Esophagus muscularis mucosa (tissue), 4 donors: ENCODE results near the gene TMEM9. TPM values are rescaled to one million over a fixed set of nuclear protein-coding genes. Genes with fewer than 3 reads are reported as not detected.

Experiments
- DNase-seq: peaks from one replicate; pipeline ENCODE4 v3.0.0-alpha.2; 2017; ENCODE audit errors: extremely low spot score
- H3K27ac ChIP-seq, 4 donors: fragments of 200-600 bp; sonication (generic); replicated peaks in 1 of 4; 1 replicate in 3 of 4; 2 replicates in 1 of 4; pipeline ENCODE4 v1.5.1; 2016 to 2019; ENCODE audit warnings: mild to moderate bottlenecking in 1 of 4
- H3K27me3 ChIP-seq, 4 donors: fragments of 200-600 bp; sonication (generic); one replicate each; pipeline versions ENCODE4 v1.5.1 to v1.6.0; 2016 to 2019
- H3K36me3 ChIP-seq, 4 donors: fragments of 200-600 bp; sonication (generic); one replicate each; pipeline ENCODE4 v1.5.1; 2016 to 2019
- H3K4me1 ChIP-seq, 4 donors: fragments of 200-600 bp; sonication (generic); one replicate each; pipeline ENCODE4 v1.5.1; 2016 to 2019
- H3K4me3 ChIP-seq, 4 donors: fragments of 200-600 bp; sonication (generic); 1 replicate in 2 of 4; 2 replicates in 2 of 4; pipeline ENCODE4 v1.5.1; 2016 to 2019; ENCODE audit warnings: mild to moderate bottlenecking in 4 of 4, moderate library complexity in 1 of 4
- H3K9me3 ChIP-seq, 4 donors: fragments of 200-600 bp; sonication (generic); 1 replicate in 3 of 4; 2 replicates in 1 of 4; pipeline ENCODE4 v1.5.1; 2016 to 2019
- EP300 ChIP-seq: sonication (generic); formaldehyde crosslinking; IDR thresholded peaks from one replicate; pipeline ENCODE4 v1.6.1; 2017; ENCODE audit warnings: antibody characterized with exemption
- POLR2A ChIP-seq: fragments of 450-650 bp; IDR thresholded peaks from one replicate; pipeline ENCODE4 v1.6.1; 2017; ENCODE audit warnings: antibody characterized with exemption, moderate library complexity, mild to moderate bottlenecking, low read depth
- POLR2AphosphoS5 ChIP-seq, 2 donors: sonication (generic); formaldehyde crosslinking; IDR thresholded peaks; one replicate each; pipeline ENCODE4 v1.6.1; 2017; ENCODE audit warnings: antibody characterized with exemption in 2 of 2
- WGBS: methylation state at CpG from one replicate; pipeline ENCODE4 v1.1.5; 2018; 5-methylcytosine and 5-hydroxymethylcytosine counted together
- intact Hi-C: fragments of 100-400 bp; cut with DNase I; formaldehyde crosslinking; loops from one replicate; pipeline ENCODE4 v1.15.1; 2023
- total RNA-seq, 4 donors: library from RNA; depleted of rRNA; stranded (reverse); fragments of >200 nt; gene quantifications; one replicate each; pipeline versions ENCODE4 v1.1.0 to v1.2.1, GENCODE V29; 2016
- TF ChIP-seq, protein P1 (sequence below), 3 experiments: fragments of 200-600 bp in 2 of 3; fragments of 450-650 bp in 1 of 3; sonication (generic) in 2 of 3; IDR thresholded peaks; one replicate each; pipeline ENCODE4 v1.5.1; 2017 to 2019; ENCODE audit warnings: antibody characterized with exemption in 3 of 3, mild to moderate bottlenecking in 2 of 3, moderate library complexity in 1 of 3

TMEM9 gene
- total RNA-seq, 4 donors from 2014 or later: 40.1 to 56.1 (median 49.5) TPM

DNA sequence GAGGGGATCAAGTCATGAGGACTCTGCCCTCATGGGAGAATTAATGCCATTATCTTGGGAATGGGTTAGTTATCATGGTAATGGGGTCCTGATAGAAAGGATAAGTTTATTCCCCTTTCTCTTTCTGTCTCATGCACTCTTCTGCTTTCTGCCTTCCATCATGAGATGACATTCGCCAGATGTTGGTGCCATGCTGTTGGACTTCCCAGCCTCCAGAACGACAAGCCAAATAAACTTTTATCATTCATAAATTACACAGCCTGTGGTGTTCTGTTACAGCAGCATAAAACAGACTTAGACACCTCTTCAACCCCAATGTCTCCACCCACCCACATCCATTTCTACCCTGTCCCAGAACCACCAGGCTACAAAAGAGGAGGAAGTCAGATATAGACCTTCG, 24.4 kb upstream of the TMEM9 start:
- Histone ChIP-seq H3K27ac (no peak overlapping the region), H3K4me3 (no peak overlapping the region), H3K36me3 (no peaks in the 10 kb centered on the region), H3K27me3 (no peaks in the 10 kb centered on the region), H3K4me1 (no peaks in the 10 kb centered on the region), H3K9me3 (no peaks in the 10 kb centered on the region)
- WGBS: 43% methylated on average over 3 of the region's 3 CpGs
- intact Hi-C loops: no loop called here
- no peak for DNase-seq
- TF ChIP-seq EP300 (no peak), POLR2A (no peak), POLR2AphosphoS5 (IDR thresholded peaks at IDR 0.05) (no peak)
- TF ChIP-seq, protein P1, sequence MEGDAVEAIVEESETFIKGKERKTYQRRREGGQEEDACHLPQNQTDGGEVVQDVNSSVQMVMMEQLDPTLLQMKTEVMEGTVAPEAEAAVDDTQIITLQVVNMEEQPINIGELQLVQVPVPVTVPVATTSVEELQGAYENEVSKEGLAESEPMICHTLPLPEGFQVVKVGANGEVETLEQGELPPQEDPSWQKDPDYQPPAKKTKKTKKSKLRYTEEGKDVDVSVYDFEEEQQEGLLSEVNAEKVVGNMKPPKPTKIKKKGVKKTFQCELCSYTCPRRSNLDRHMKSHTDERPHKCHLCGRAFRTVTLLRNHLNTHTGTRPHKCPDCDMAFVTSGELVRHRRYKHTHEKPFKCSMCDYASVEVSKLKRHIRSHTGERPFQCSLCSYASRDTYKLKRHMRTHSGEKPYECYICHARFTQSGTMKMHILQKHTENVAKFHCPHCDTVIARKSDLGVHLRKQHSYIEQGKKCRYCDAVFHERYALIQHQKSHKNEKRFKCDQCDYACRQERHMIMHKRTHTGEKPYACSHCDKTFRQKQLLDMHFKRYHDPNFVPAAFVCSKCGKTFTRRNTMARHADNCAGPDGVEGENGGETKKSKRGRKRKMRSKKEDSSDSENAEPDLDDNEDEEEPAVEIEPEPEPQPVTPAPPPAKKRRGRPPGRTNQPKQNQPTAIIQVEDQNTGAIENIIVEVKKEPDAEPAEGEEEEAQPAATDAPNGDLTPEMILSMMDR (IDR thresholded peaks at IDR 0.05): no peak

DNA sequence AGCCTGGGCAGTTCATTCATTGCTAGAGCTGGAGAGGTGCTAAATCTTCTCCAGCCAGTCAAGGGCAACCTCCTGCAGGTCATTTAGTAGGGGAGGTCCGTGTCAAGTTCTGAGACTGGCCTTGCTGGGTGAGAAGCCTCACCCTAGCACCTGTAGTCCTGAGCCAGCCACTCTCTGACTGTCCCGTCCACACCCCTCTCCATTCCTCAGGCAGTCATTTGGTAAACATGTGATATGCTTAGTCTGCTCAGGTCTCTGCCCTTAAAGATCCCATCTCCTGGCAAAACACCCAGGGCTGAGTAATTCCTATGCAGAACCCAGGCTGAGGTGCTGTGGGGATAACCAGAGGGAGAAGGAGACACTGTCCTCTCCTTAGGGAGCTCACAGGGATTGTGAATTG, 22.7 kb upstream of the TMEM9 start:
- no peak for DNase-seq
- 88% methylated on average over 2 of the region's 2 CpGs for WGBS
- Histone ChIP-seq H3K27me3 (no peaks in the 10 kb centered on the region), H3K4me1 (no peaks in the 10 kb centered on the region), H3K27ac (no peak overlapping the region), H3K4me3 (no peak overlapping the region), H3K36me3 (no peaks in the 10 kb centered on the region), H3K9me3 (no peaks in the 10 kb centered on the region)
- intact Hi-C loops: no loop called here
- no peak for TF ChIP-seq POLR2A
- TF ChIP-seq POLR2AphosphoS5 (IDR thresholded peaks at IDR 0.05): no peak
- TF ChIP-seq, protein P1 (IDR thresholded peaks at IDR 0.05): no peak
- TF ChIP-seq EP300: no peak

DNA sequence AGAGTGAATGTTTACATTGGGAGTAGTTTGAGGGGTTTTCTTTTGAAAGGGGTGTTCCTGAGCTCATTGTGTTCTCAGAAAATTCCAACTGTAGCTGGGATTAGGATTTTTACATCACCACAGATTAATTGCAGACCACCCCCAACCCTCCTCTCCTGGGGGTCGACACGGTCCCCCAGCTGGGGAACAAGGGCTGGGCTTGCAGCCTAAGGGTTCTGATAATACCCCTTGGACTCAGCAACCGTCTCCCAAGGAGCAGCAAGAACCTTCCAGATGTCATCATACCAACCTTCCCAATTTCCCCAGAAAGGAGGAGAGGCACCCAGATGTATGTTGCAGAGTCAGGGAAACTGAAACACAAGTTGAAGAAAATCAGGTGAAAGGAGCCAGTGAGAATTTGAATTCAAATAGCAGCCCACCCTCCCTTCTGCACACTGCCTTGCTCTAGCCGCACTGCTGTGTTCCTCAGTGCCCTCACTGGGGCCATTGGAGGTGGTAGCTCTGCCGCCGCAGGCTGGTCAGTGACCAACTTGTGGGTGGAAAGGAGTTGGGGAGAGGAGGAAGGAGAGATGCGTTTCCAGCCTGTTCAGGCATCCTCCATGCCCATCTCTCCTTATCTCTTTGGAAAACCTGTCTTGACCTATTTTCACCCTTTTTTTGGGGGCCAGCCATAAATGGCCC, 21.7 kb upstream of the TMEM9 start:
- H3K27me3 ChIP-seq: no peaks in the 10 kb centered on the region
- no peak for DNase-seq
- peaks cover 5 to 7% (median 6%) of the 10 kb centered on the region in 4 donors for H3K4me1 ChIP-seq
- TF ChIP-seq, protein P1 (IDR thresholded peaks at IDR 0.05): no peak
- TF ChIP-seq POLR2A (no peak), POLR2AphosphoS5 (IDR thresholded peaks at IDR 0.05) (no peak), EP300 (no peak)
- H3K27ac ChIP-seq: no peak overlapping the region
- H3K4me3 ChIP-seq: no peak overlapping the region
- no peaks in the 10 kb centered on the region for H3K36me3 ChIP-seq
- no peaks in the 10 kb centered on the region for H3K9me3 ChIP-seq
- 90% methylated on average over 7 of the region's 7 CpGs for WGBS
- intact Hi-C loops: no loop called here

DNA sequence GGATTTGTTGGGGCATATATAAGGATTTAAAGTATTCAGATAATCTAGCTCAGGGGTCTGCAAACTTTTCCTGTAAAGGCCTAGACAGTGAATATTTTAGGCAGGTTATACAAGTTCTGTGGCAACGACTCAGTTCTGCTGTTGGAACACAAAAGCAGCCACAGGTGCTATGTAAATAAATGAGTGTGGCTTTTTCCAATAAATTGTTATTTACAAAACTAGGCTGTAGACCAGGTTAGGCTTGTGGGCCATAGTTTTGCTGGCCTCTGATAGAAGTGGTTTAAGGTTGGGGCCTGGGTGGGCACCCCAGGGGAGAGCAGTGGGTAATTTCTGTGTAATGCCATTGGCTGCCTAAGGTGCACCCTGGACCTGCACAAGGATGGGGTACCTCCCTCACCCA, 19.5 kb upstream of the TMEM9 start:
- WGBS: 100% methylated on average over 1 of the region's 1 CpG
- TF ChIP-seq POLR2A (no peak), POLR2AphosphoS5 (IDR thresholded peaks at IDR 0.05) (no peak), EP300 (no peak)
- TF ChIP-seq, protein P1 (IDR thresholded peaks at IDR 0.05): no peak
- H3K27me3 ChIP-seq: no peaks in the 10 kb centered on the region
- no peak overlapping the region for H3K27ac ChIP-seq
- H3K36me3 ChIP-seq: no peaks in the 10 kb centered on the region
- H3K4me1 ChIP-seq: peaks cover 12 to 14% (median 13%) of the 10 kb centered on the region in 4 donors
- no peak overlapping the region for H3K4me3 ChIP-seq
- H3K9me3 ChIP-seq: no peaks in the 10 kb centered on the region
- intact Hi-C loops: no loop called here
- DNase-seq: no peak
